GM12801 (cell line): ENCODE data around the gene GAK.

Experiments used
- CTCF ChIP-seq: IDR thresholded peaks from one replicate; pipeline ENCODE4 v1.5.1; 2011; ENCODE audit warnings: control low read depth; ENCODE audit not compliant: insufficient read length; ENCODE audit errors: extremely low read depth

Gene GAK

GRCh38 chr4:814312-814850, 117.7 kb downstream of the GAK start:
- no peak for TF ChIP-seq CTCF

- TF ChIP-seq CTCF = no peak
Measured at GRCh38 chr4:813900-814299, 118.2 kb downstream of the GAK start.

- TF ChIP-seq CTCF = no peak
Measured at GRCh38 chr4:808860-809570, 123.1 kb downstream of the GAK start.

- TF ChIP-seq CTCF = no peak
Measured at GRCh38 chr4:807792-808191, 124.3 kb downstream of the GAK start.

- TF ChIP-seq CTCF = no peak
Measured at GRCh38 chr4:804804-805203, 127.3 kb downstream of the GAK start.

GRCh38 chr4:803884-804283, 128.2 kb downstream of the GAK start:
- no peak for TF ChIP-seq CTCF

- no peak for TF ChIP-seq CTCF
Measured at GRCh38 chr4:801436-802124, 130.5 kb downstream of the GAK start.
